Measurements from ENCODE around the gene ODAD3.
"Not testable (repeated sequence)": the region's sequence is repeated elsewhere in the genome, so short reads cannot be mapped to it uniquely, and the experiment has no call there.

The ODAD3 gene

GRCh38 chr19:11463391-11463790 is 28.5 kb upstream of the ODAD3 start:
- peaks cover 5% of the 10 kb centered on the region for H3K4me1 Mint-ChIP-seq
- no peaks in the 10 kb centered on the region for H3K36me3 Mint-ChIP-seq (ENCODE audit: low read depth)
- TF ChIP-seq CTCF (IDR thresholded peaks at IDR 0.05) = no peak
- H3K9me3 Mint-ChIP-seq = no peaks in the 10 kb centered on the region
- no peak overlapping the region for H3K27ac Mint-ChIP-seq
- H3K27me3 Mint-ChIP-seq (ENCODE audit: low read depth, poor library complexity) = peaks cover 16% of the 10 kb centered on the region
- DNase-seq = no peak
- no peak overlapping the region for H3K4me3 Mint-ChIP-seq

- no peak overlapping the region for H3K4me3 Mint-ChIP-seq
- no peak for DNase-seq
- peaks cover 16% of the 10 kb centered on the region for H3K27me3 Mint-ChIP-seq (ENCODE audit: low read depth, poor library complexity)
- peaks cover 8% of the 10 kb centered on the region for H3K4me1 Mint-ChIP-seq
- H3K9me3 Mint-ChIP-seq = no peaks in the 10 kb centered on the region
- H3K27ac Mint-ChIP-seq = no peak overlapping the region
- TF ChIP-seq CTCF (IDR thresholded peaks at IDR 0.05) = no peak
- H3K36me3 Mint-ChIP-seq (ENCODE audit: low read depth) = no peaks in the 10 kb centered on the region
Observed at GRCh38 chr19:11461453-11461852, 26.5 kb upstream of the ODAD3 start.

GRCh38 chr19:11460207-11460606 is 25.3 kb upstream of the ODAD3 start:
- Mint-ChIP-seq H3K9me3 (no peaks in the 10 kb centered on the region), H3K27ac (no peak overlapping the region), H3K4me3 (no peak overlapping the region), H3K27me3 (ENCODE audit: low read depth, poor library complexity) (peaks cover 16% of the 10 kb centered on the region), H3K4me1 (peaks cover 5% of the 10 kb centered on the region), H3K36me3 (ENCODE audit: low read depth) (no peaks in the 10 kb centered on the region)
- DNase-seq = no peak
- TF ChIP-seq CTCF (IDR thresholded peaks at IDR 0.05) = no peak

GRCh38 chr19:11458912-11459311 is 24.0 kb upstream of the ODAD3 start:
- not testable (repeated sequence) for H3K4me1 Mint-ChIP-seq; H3K4me3 Mint-ChIP-seq; H3K36me3 Mint-ChIP-seq (ENCODE audit: low read depth); DNase-seq; H3K27ac Mint-ChIP-seq; H3K9me3 Mint-ChIP-seq
- peaks cover 16% of the 10 kb centered on the region for H3K27me3 Mint-ChIP-seq (ENCODE audit: low read depth, poor library complexity)

- peaks cover 16% of the 10 kb centered on the region for H3K27me3 Mint-ChIP-seq (ENCODE audit: low read depth, poor library complexity)
- no peak overlapping the region for H3K27ac Mint-ChIP-seq
- no peaks in the 10 kb centered on the region for H3K9me3 Mint-ChIP-seq
- H3K36me3 Mint-ChIP-seq (ENCODE audit: low read depth) = no peaks in the 10 kb centered on the region
- TF ChIP-seq CTCF (IDR thresholded peaks at IDR 0.05) = no peak
- H3K4me1 Mint-ChIP-seq = peaks cover 13% of the 10 kb centered on the region
- H3K4me3 Mint-ChIP-seq = no peak overlapping the region
- DNase-seq = no peak
Observed at GRCh38 chr19:11458236-11458900, 23.4 kb upstream of the ODAD3 start.

- no peak for DNase-seq
- peaks cover 18% of the 10 kb centered on the region for H3K4me1 Mint-ChIP-seq
- no peak for TF ChIP-seq CTCF (IDR thresholded peaks at IDR 0.05)
- H3K9me3 Mint-ChIP-seq = no peaks in the 10 kb centered on the region
- peaks cover 16% of the 10 kb centered on the region for H3K27me3 Mint-ChIP-seq (ENCODE audit: low read depth, poor library complexity)
- no peaks in the 10 kb centered on the region for H3K36me3 Mint-ChIP-seq (ENCODE audit: low read depth)
- no peak overlapping the region for H3K27ac Mint-ChIP-seq
- H3K4me3 Mint-ChIP-seq = no peak overlapping the region
Observed at GRCh38 chr19:11457831-11458230, 22.9 kb upstream of the ODAD3 start.

Measured in nephron progenitor cell (in vitro differentiated cells).